Activated CD4-positive, alpha-beta T cell treated with anti-CD3 and anti-CD28 coated beads, Interleukin-2, amount 10 ng/mL, durations not matched to agents 24 days and 14 days (primary cell): ENCODE results near the gene GPR146. TPM values are rescaled to one million over a fixed set of nuclear protein-coding genes. Genes with fewer than 3 reads are reported as not detected.
"Not testable (repeated sequence)": the region's sequence is repeated elsewhere in the genome, so short reads cannot be mapped to it uniquely, and the experiment has no call there.

Source experiments
- DNase-seq: peaks from one replicate; pipeline ENCODE4 v3.0.0; 2022
- H3K27ac Mint-ChIP-seq: one replicate; pipeline ENCODE4 v1.8.0; 2022; ENCODE audit warnings: mild to moderate bottlenecking, mixed read lengths
- H3K27me3 Mint-ChIP-seq: one replicate; pipeline ENCODE4 v1.8.0; 2022; ENCODE audit warnings: mixed read lengths
- H3K36me3 Mint-ChIP-seq: one replicate; pipeline ENCODE4 v1.8.0; 2022; ENCODE audit warnings: low read depth, mild to moderate bottlenecking, mixed read lengths
- H3K4me1 Mint-ChIP-seq: one replicate; pipeline ENCODE4 v1.8.0; 2021; ENCODE audit warnings: mixed read lengths
- H3K4me3 Mint-ChIP-seq: one replicate; pipeline ENCODE4 v1.8.0; 2022; ENCODE audit warnings: mild to moderate bottlenecking, moderate library complexity, mixed read lengths
- H3K9me3 Mint-ChIP-seq: one replicate; pipeline ENCODE4 v1.8.0; 2021; ENCODE audit warnings: mixed read lengths
- intact Hi-C: fragments of 100-400 bp; cut with micrococcal nuclease; formaldehyde crosslinking; loops from one replicate; pipeline ENCODE4 v1.15.1; 2023
- total RNA-seq: library from RNA; stranded (reverse); gene quantifications from 2 replicates; pipeline ENCODE4 v1.2.3, GENCODE V29; 2022

GPR146 gene
- total RNA-seq, 1 donor from 2014 or later, result 2.5 TPM

DNA sequence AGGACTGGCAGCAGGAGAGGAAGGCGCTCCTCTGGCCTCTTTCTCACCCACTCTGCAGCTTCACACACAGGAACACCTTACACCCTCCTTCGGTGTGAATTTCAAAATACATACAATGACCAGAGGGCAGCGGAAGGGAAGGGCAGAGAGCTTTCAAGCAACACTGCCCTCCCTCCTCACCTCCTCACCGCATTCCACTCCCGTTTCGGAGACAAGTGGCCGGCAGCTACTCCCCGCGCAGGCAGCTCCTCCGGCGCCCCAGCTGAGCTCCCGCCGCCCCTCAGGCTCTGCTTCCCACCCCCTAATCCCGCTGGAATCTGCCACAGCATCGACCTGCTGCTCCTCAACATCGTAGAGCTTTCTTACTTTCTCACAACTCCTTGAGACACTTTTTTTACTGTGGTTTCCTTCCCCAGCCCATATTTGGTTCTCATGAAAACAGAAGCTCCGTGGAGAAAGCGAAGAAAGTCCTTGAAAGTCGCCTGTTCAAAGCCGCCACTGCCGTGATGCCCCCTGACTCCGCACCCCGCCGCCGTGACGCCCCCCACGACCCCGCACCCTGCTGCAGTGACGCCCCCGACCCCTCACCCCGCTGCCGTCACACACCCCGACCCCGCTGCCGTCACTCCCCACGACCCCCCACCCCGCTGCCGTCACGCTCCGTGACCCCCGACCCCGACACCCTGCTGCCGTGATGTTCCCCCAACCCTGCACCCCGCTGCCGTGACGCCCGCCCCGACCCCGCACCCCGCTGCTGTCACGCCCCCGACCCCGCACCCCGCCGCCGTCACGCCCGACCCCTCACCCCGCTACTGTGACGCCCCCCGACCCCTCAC, 29.0 kb downstream of the GPR146 start:
- Mint-ChIP-seq H3K36me3 (no peaks in the 10 kb centered on the region), H3K9me3 (no peaks in the 10 kb centered on the region), H3K27me3 (no peaks in the 10 kb centered on the region), H3K4me3 (no peak overlapping the region), H3K4me1 (no peaks in the 10 kb centered on the region), H3K27ac (no peak overlapping the region)
- no peak for DNase-seq
- intact Hi-C loops, result no loop called here

DNA sequence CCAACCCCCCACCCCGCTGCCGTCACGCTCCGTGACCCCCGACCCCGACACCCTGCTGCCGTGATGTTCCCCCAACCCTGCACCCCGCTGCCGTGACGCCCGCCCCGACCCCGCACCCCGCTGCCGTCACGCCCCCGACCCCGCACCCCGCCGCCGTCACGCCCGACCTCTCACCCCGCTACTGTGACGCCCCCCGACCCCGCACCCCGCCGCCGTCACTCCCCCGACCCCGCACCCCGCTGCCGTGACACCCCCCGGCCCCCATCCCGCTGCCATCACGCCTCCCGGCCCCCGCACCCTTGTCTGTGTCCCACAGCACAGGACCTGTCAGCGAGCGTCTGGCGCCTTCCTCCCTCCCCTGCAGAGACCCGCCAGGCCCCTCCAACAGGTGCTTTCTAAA, 29.7 kb downstream of the GPR146 start:
- H3K27me3 Mint-ChIP-seq, DNase-seq, H3K36me3 Mint-ChIP-seq, intact Hi-C loops, H3K27ac Mint-ChIP-seq, H3K9me3 Mint-ChIP-seq, H3K4me1 Mint-ChIP-seq, H3K4me3 Mint-ChIP-seq: not testable (repeated sequence)

DNA sequence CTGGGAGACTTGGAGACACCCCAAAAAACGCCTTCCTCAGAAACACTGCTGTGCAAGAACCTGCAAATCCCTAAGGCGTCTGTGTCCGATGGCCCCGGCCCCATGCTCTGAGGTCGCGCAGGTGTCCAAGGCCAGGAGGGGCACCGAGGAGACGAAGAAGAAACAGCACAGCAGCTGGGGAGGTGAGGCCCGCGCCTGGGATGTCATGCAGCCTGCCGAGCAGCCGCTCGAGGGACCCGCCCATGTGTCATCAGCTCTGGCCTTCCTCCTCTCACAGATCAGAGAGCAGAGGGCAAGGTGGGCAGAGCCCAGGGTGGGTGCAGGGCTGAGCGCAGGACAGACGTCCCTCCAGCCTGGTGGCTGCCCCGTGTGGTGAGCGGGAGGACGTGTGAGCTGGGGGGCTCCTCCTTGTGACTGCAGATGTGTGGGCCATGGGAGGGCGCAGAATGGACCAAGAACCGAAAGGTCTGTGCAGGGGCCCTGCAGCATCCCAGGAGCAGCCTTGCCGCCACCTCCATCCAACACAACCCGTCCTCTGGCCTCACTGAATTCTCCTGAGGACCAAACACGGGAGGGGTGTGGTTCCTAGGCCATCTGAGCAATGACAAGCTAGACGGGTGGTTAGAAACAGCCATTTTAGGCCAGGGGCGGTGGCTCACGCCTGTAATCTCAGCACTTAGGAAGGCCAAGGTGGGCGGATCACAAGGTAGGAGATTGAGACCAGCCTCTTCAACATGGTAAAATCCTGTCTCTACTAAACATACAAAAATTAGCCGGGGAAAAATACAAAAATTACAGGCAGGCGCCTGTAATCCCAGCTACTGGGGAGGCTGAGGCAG, 30.5 kb downstream of the GPR146 start:
- Mint-ChIP-seq H3K4me3 (no peak overlapping the region), H3K36me3 (no peaks in the 10 kb centered on the region), H3K9me3 (no peaks in the 10 kb centered on the region), H3K27ac (no peak overlapping the region), H3K4me1 (no peaks in the 10 kb centered on the region), H3K27me3 (no peaks in the 10 kb centered on the region)
- intact Hi-C loops, result no loop called here
- DNase-seq, result no peak

DNA sequence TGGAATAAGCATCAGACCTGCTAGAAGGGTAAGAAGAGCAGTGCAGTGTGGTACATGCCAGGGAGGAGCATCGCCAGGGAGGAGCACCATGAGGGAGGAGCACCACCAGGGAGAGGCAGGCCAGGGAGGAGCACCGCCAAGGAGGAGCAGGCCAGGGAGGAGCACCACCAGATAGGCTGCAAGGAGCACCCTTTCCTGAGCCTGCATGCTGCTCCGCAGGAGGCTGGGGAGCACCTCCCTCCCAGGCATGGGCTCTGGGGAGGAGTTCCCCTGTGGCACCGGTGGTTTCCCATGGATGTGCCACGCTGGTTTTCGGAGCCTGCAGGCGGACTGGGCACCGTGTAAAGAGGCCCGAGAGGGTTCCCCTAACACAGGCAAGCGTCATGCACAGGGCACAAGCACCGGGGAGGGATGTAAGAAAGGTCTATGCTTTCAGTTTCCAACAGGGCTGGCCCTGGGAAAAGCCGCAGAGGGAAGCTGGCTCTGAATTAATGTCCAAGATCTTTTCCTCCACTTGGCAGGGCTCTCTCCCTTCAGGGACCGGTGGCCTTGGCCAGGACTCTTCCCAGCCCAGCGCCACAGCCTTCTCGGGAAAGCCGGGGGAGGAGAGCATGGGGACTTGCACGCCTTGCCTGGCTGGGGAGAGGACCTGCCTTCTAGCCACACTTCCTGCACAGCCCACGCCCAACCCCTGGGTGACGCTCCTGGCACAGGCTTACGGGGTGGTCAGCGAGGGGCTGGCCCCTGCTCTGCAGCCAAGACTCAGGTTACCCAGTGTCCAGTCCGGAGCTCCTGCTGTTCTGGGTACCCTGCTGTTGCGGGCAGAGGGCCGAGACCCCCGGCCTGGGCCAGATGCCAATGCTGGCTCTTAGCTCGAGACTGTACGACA, 32.1 kb downstream of the GPR146 start:
- no peaks in the 10 kb centered on the region for H3K9me3 Mint-ChIP-seq
- H3K4me1 Mint-ChIP-seq, result no peaks in the 10 kb centered on the region
- no peaks in the 10 kb centered on the region for H3K36me3 Mint-ChIP-seq
- H3K4me3 Mint-ChIP-seq, result no peak overlapping the region
- H3K27ac Mint-ChIP-seq, result no peak overlapping the region
- intact Hi-C loops, result no loop called here
- H3K27me3 Mint-ChIP-seq, result no peaks in the 10 kb centered on the region
- no peak for DNase-seq

DNA sequence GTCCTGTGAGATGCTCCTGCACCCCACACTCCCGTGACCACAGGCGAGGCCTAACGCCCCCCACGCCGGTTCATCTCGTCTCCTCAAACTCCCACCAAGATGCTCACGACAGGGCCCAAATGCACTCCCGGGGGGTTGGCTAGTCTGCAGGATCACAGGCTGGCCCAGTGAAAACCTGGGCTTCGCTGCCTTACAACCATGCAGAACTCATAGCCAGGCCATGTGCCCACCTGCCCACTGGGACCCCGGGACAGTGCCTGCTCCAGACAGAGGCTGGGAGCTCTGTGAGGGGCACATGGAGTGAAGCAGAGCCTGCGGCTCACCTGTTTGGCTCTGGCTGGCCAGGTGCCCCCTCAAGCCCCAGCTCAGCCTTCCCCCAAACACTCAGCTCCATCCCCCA, 34.2 kb downstream of the GPR146 start:
- H3K27me3 Mint-ChIP-seq, result no peaks in the 10 kb centered on the region
- no peaks in the 10 kb centered on the region for H3K9me3 Mint-ChIP-seq
- intact Hi-C loops, result no loop called here
- no peak overlapping the region for H3K4me3 Mint-ChIP-seq
- H3K27ac Mint-ChIP-seq, result no peak overlapping the region
- H3K36me3 Mint-ChIP-seq, result no peaks in the 10 kb centered on the region
- no peak for DNase-seq
- H3K4me1 Mint-ChIP-seq, result no peaks in the 10 kb centered on the region

DNA sequence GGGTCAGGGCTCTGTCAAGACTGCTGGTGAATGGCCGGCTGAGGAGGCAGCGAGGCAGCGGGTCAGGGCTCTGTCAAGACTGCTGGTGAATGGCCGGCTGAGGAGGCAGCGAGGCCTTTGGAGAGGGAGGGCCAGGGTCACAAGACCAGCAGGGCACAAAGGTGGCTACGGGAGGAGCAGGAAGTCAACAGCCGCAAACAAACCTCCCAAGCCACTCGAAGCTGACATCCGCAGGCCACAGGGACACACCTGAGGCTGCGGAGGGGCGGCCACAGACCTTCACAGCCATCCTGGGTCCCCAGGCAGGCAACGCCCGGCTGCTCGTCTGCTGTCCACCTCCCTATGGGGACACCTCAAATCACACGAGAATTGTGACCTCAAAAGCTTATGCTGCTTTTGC, 34.6 kb downstream of the GPR146 start:
- Mint-ChIP-seq H3K9me3 (no peaks in the 10 kb centered on the region), H3K27ac (no peak overlapping the region), H3K4me3 (no peak overlapping the region), H3K27me3 (no peaks in the 10 kb centered on the region), H3K4me1 (no peaks in the 10 kb centered on the region), H3K36me3 (no peaks in the 10 kb centered on the region)
- no peak for DNase-seq
- intact Hi-C loops, result no loop called here

DNA sequence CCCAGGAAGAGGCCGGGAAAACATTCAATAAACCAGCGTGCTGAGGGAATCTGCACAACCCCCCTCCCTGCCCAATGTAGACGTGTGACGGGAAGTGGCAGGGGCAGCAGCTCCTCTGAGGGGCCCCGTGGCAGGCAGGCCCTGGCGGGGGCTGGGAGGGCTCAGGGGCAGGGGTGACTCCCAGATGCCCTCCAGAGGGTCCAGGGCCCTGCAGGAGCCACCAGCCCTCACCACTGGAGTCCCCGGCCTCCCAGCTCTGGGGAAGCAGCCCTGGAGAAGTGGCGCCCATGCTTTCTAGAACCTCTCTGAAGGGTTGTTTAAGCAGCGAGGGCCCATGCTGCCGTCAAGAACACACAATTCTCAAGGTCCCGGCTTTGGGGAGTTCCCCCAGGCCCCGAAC, 35.2 kb downstream of the GPR146 start:
- Mint-ChIP-seq H3K4me1 (no peaks in the 10 kb centered on the region), H3K4me3 (no peak overlapping the region), H3K9me3 (no peaks in the 10 kb centered on the region), H3K27me3 (no peaks in the 10 kb centered on the region), H3K27ac (no peak overlapping the region), H3K36me3 (no peaks in the 10 kb centered on the region)
- intact Hi-C loops, result no loop called here
- DNase-seq, result no peak

DNA sequence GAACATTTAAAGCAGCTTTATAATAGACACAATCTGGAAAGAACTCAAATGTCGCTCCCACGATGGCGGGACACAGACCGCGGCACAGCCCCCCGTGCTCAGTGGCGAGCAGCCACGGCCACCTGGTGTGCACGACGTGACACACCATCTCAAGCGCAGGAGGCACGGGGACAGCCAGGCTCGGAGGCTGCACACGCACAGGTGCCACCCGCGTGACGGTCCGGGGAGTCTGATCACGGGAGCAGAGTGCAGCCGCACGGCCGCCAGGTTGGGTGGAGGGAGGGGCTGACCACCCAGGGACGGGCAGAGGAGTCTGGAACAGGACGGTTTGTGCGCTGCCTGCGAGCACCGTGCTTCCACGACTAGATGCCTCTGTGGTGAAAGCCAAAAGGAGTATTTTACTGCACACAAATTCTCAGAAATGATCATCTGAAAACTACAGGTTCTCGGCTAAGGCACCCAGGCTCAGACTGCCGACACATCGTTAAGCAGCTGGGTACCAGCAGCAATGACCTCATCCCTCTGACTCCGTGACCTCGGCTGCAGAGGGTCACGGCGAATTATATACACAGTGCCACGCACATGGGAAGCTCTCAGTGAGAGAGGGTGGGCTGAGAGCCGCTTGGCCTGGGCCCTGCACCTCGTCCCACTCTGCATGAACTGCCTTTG, 36.0 kb downstream of the GPR146 start:
- no peaks in the 10 kb centered on the region for H3K4me1 Mint-ChIP-seq
- H3K36me3 Mint-ChIP-seq, result no peaks in the 10 kb centered on the region
- no peaks in the 10 kb centered on the region for H3K27me3 Mint-ChIP-seq
- intact Hi-C loops, result no loop called here
- no peak for DNase-seq
- no peaks in the 10 kb centered on the region for H3K9me3 Mint-ChIP-seq
- H3K4me3 Mint-ChIP-seq, result no peak overlapping the region
- no peak overlapping the region for H3K27ac Mint-ChIP-seq

DNA sequence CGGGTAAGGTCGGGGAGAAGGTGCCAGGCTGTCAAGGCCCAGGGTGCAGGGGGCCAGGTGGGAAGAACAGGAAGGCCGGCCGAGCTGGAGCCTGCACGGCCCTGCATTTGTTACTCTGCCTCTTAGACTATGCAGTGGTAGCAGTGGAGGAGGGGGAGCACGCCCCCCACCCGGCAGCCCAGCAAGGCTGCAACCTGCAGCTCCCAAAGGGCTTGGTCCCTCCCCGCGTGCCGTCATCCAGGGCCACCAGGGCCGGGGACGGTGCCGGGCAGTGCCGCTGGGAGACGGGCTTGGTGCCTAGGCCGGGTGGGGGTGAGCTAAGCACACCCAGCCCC, 36.5 kb downstream of the GPR146 start:
- Mint-ChIP-seq H3K9me3 (no peaks in the 10 kb centered on the region), H3K4me3 (no peak overlapping the region), H3K27ac (no peak overlapping the region), H3K4me1 (no peaks in the 10 kb centered on the region), H3K27me3 (no peaks in the 10 kb centered on the region), H3K36me3 (no peaks in the 10 kb centered on the region)
- no peak for DNase-seq
- intact Hi-C loops, result no loop called here

DNA sequence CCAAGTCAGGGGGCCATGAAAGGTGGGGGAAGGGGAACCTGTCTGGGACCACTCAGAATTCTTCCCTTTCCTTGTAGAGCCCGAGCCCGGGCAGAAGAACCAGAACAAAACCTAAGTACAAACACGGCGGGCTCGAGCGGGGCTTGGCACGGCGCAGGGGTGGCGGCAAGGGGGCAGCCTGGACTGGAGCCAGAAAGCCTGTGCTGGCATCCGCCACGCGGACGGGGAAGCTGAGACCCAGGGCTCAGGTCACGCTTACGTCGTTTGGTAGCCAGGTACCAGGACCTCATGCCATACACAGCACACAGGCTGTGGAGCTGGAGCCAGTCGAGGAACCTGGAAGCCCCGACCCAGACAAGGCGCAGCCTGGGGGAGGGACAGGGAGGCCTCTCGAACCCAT, 37.0 kb downstream of the GPR146 start:
- intact Hi-C loops, result no loop called here
- no peak for DNase-seq
- H3K27ac Mint-ChIP-seq, result no peak overlapping the region
- H3K4me3 Mint-ChIP-seq, result no peak overlapping the region
- no peaks in the 10 kb centered on the region for H3K4me1 Mint-ChIP-seq
- no peaks in the 10 kb centered on the region for H3K27me3 Mint-ChIP-seq
- H3K36me3 Mint-ChIP-seq, result no peaks in the 10 kb centered on the region
- H3K9me3 Mint-ChIP-seq, result no peaks in the 10 kb centered on the region

DNA sequence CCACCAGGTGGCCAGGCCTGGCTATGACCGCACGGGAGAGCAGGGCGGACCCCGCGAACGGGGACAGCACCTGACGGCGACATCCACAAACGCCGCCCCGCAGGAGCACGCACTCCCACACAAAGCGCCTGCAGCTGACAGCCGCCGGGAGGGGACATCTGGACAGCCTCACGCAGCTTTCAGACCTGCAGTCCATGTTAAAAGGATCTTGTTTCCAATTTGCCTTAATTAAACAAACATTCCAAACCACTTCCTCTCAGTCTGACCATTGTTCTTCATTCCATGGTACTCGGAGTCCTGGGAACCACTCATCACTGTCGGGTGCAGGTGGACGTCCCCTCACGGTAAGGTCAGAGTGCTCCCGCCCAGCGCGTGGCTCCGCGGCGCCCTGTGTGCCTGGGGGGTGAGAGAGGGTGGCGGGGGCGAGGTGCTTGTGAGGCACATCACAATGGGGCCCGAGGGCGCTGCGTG, 37.6 kb downstream of the GPR146 start:
- H3K27ac Mint-ChIP-seq, result no peak overlapping the region
- intact Hi-C loops, result no loop called here
- H3K27me3 Mint-ChIP-seq, result peaks cover under 1% of the 10 kb centered on the region
- no peaks in the 10 kb centered on the region for H3K36me3 Mint-ChIP-seq
- H3K4me1 Mint-ChIP-seq, result peaks cover 4% of the 10 kb centered on the region
- H3K4me3 Mint-ChIP-seq, result no peak overlapping the region
- no peak for DNase-seq
- no peaks in the 10 kb centered on the region for H3K9me3 Mint-ChIP-seq

DNA sequence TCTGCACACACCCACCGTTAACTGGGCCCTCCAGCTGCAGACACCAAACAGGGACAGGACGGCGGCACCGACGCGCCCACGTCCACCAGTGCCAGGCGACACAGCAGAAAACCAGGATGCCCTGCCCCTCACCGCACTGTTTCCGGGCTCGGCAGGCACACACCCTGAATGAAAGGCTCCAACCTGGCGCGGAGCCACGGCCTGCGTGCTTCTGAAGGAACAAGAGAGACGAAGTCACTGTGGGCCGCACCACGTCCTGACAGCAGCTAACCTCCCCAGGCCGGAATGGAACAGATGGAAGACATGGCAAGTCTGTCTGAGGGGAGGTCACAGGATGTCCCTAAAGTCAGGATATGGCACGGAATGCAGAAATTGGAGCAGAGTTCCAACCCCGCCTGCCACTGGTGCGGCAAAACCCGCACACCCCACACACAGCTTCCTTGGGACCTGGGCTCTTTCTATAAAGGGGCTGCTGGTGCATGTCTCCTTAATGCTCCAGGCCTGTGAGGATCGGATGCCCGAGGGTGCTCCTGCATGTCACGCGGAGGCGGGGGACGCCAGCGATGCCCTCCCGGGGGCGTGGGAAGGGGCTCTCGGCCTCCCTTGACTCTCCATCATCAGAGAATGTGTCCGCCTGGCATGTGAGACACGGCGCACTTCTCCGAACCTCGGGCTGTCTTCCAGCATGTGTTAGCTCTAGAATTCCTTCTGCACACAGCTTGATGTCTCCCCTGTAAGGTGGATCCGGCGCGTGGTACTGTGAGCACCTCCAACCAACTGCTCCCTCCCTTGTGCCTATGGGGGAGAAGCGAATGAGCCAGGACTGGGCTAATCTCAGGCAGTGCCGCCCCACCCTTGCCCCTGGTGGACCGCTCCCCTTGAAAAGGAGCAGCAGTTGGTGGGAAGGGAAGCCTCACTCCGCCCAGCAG, 39.6 kb downstream of the GPR146 start:
- Mint-ChIP-seq H3K4me3 (no peak overlapping the region), H3K27me3 (peaks cover 2% of the 10 kb centered on the region), H3K36me3 (no peaks in the 10 kb centered on the region), H3K4me1 (peaks cover 9% of the 10 kb centered on the region), H3K27ac (no peak overlapping the region), H3K9me3 (no peaks in the 10 kb centered on the region)
- intact Hi-C loops, result no loop called here
- DNase-seq, result no peak

DNA sequence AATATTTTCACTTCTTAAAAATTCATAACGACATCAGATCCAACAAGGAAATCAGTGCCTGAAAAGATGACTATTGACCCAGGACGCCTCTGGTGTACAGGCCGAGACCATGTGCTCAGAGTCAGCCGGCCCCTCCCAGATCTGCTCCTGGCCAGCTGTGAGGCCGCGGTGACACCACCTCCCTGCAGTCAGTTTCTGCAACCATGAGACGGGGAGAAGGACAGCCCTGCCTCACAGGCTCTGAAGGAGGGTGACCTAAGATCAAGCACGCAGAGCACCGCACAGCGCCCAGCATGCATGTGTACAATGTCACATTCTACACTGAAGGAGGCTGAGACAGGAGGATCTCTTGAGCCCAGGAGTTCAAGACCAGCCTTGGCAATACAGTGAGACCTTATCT, 40.9 kb downstream of the GPR146 start:
- Mint-ChIP-seq H3K9me3 (no peaks in the 10 kb centered on the region), H3K4me3 (no peak overlapping the region), H3K36me3 (no peaks in the 10 kb centered on the region), H3K4me1 (peaks cover 9% of the 10 kb centered on the region), H3K27ac (no peak overlapping the region), H3K27me3 (peaks cover 2% of the 10 kb centered on the region)
- intact Hi-C loops, result no loop called here
- no peak for DNase-seq
